ENCODE measurements around the gene XRCC1.
A peak's percentile ranks its signal among the peaks of the same experiment; 100 is the strongest.
"Not testable (repeated sequence)": the region's sequence is repeated elsewhere in the genome, so short reads cannot be mapped to it uniquely, and the experiment has no call there.

XRCC1 gene

DNA sequence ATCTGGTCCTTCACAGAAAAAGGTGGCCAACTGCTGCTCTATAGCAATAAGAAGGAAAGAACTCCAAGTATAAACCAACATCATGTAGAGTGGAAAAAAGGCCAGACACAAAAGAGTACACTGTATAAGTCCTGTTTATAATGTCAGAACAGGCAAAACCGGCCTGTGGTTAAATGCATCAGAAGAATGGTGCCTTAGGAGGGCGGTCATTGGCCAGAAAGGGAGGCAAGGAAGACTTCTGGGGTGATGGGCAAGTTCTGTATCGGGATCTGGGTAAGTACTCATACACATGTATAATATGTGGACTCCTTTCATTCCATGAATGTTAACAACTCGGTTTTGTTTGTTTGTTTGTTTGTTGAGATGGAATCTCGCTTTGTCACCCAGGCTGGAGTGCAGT is 52.4 kb downstream of the XRCC1 start:
- no peak for DNase-seq (ENCODE audit: low spot score)

- peak; percentile 76 for DNase-seq (ENCODE audit: low spot score)
Observed at GRCh38 chr19:43519436-43520088, 55.8 kb downstream of the XRCC1 start.

GRCh38 chr19:43518051-43518450 is 57.3 kb downstream of the XRCC1 start:
- DNase-seq (ENCODE audit: low spot score): no peak

GRCh38 chr19:43512399-43512798 is 62.9 kb downstream of the XRCC1 start:
- DNase-seq (ENCODE audit: low spot score): not testable (repeated sequence)

DNA sequence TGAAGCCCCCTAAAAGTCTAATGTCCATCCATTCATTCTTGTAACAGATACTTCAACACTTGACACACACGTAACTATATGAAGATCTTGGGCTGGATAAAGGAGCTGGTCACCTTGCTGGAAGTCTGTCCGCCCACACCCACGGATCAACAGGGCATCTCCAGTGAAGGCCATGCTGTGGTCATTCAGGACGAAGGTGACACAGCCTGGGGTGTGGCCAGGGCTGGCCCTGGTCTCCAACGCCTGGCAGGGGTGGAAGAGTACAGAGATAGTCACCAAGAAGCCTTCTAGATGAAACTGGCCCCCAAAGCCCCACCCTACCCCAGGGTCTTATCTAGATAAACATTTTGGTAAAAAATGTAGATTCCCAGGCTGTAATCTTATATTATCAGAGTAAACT is 64.0 kb downstream of the XRCC1 start:
- no peak for DNase-seq (ENCODE audit: low spot score)

- DNase-seq (ENCODE audit: low spot score): no peak
Observed at GRCh38 chr19:43510713-43511112, 64.6 kb downstream of the XRCC1 start.

- DNase-seq (ENCODE audit: low spot score): no peak
Observed at GRCh38 chr19:43507880-43508279, 67.4 kb downstream of the XRCC1 start.

DNA sequence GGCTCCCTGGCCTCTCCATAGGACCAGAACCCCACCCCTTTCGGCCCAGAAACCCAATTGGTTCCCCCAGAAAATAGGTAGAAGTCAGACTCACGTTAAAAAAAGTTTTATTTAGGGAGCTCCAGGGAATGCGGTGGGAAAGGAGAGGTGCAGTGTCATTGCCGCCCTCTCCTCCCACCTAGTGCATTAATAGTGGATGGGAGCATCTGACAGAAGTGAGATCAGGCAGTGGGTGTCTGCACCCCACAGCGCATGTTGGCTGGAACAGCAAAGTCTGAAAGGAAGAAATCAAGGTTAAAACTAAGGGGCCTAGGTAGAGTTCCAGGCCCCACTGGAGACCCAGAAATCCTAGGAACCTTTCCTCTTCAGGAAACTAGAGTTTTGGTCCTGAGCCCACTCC is 68.7 kb downstream of the XRCC1 start:
- DNase-seq (ENCODE audit: low spot score): no peak

DNA sequence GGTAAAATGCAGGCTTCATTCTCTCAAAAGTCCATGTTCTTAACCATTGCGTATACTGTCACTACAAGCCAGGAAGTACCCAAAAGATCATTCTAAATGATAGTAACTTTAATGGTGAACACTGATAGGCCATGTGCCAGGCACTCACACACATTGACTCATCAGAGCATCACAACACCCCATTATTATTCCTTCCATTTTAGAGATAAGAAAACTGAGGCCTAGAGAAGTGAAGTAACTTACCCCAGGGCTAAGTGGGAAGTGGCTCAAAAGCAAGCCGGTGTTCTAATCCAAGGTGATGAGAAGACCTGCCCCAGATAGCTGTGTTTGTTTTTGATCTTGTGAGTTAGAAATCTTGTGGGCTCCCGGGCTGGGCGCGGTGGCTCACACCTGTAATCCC is 69.4 kb downstream of the XRCC1 start:
- DNase-seq (ENCODE audit: low spot score): no peak

GRCh38 chr19:43505186-43505456 is 70.2 kb downstream of the XRCC1 start:
- DNase-seq (ENCODE audit: low spot score): no peak

GRCh38 chr19:43504426-43505185 is 70.7 kb downstream of the XRCC1 start, which contains the start of gene PHLDB3:
TSS of gene PHLDB3 (minus strand) at chr19:43504746. CDS start at chr19:43504118, 628 bp downstream.
- no peak for DNase-seq (ENCODE audit: low spot score)

- peak; percentile 95 for DNase-seq (ENCODE audit: low spot score)
Observed at GRCh38 chr19:43503501-43504425, 71.6 kb downstream of the XRCC1 start.

GRCh38 chr19:43502419-43502976 is 72.8 kb downstream of the XRCC1 start:
- no peak for DNase-seq (ENCODE audit: low spot score)

GRCh38 chr19:43501661-43502418 is 73.5 kb downstream of the XRCC1 start:
- no peak for DNase-seq (ENCODE audit: low spot score)

- no peak for DNase-seq (ENCODE audit: low spot score)
Observed at GRCh38 chr19:43499042-43499441, 76.3 kb downstream of the XRCC1 start.

DNA sequence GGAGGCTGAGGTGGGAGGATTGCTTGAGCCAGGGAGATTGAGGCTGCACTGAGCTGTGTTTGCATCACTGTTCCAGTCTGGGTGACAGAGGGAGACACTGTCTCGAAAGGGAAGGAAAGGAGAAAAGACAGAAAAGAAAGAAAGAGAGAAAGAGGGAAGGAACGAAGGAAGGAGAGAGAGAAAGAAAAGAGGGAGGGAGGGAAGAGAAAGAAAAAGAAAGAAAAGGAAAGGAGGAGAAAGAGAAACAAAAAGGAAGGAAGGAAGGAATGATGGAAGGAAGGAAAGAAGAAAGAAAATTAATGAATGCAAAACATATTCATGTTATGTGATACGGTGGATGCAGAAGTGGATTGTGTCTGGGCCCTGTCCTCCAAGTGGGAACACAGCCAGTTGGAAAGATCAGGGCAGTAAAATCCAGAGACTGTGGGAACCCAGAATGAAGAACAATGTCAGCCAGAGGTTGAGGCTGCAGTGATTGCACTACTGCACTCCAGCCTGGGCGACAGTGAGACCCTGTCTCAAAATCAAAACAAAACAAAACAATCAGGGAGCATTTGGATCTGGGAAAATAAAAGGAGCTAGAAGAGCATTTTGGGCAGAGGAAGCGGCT is 77.0 kb downstream of the XRCC1 start:
- no peak for DNase-seq (ENCODE audit: low spot score)

DNA sequence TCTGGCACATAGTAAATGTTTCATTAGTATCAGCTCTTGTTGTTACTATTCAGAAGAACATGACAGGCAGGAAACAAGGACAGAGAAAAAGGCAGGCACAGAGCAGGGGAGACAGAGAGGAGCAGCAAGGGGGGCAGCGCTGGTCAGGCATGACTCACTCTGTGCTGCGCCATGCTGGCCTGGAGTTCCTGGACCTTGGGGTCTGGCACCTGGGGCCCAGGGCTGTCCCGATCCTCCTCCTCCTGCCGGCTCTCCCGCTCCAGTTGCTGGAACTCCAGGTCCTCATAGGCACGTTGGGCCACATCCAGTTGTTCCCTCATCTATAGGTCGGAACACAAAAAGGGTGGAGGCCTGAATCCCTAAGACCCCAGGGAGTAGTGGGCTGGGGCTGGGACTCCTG is 78.4 kb downstream of the XRCC1 start:
- no peak for DNase-seq (ENCODE audit: low spot score)

DNA sequence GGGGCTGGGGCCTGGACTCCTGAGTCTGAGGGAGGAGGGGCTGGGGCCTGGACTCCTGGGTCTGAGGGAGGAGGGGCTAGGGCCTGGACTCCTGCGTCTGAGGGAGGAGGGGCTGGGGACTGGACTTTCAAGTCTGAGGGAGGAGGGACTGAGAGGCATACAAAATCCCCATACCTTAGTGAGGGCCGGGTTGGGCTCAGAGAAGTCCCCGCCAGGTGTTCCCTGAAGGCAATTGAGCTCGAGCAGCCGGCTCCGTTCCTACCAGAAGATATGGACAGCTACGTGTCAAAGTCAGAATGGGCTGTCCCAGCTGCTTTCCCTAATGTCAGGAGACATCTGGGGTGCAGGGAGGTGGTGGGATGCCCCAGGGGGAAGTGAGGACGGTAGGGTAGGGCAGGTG is 80.2 kb downstream of the XRCC1 start:
- DNase-seq (ENCODE audit: low spot score): no peak

All from globus pallidus (tissue), 1 donor.